ENCODE results near the gene RIBC2.
"Not testable (repeated sequence)": the region's sequence is repeated elsewhere in the genome, so short reads cannot be mapped to it uniquely, and the experiment has no call there.

RIBC2 gene

GRCh38 chr22:45413368-45414211 lies at the start of gene RIBC2, which contains the start of gene SMC1B:
TSS of gene RIBC2 (plus strand) at chr22:45413693. CDS start at chr22:45413887, 194 bp downstream.
TSS of gene SMC1B (minus strand) at chr22:45413599. CDS start at chr22:45413567, 32 bp downstream.
- DNase-seq = peak; percentile 82 to 91 (median 88)

GRCh38 chr22:45366713-45367112 lies 46.8 kb upstream of the RIBC2 start:
- no peak for DNase-seq

- DNase-seq = not testable (repeated sequence)
Observed at GRCh38 chr22:45373592-45373991, 39.9 kb upstream of the RIBC2 start.

GRCh38 chr22:45376009-45376408 lies 37.5 kb upstream of the RIBC2 start:
- no peak for DNase-seq

- no peak for DNase-seq
Observed at GRCh38 chr22:45376703-45377102, 36.8 kb upstream of the RIBC2 start.

- no peak for DNase-seq
Observed at GRCh38 chr22:45381348-45381747, 32.1 kb upstream of the RIBC2 start.

- DNase-seq = no peak
Observed at GRCh38 chr22:45389546-45389945, 23.9 kb upstream of the RIBC2 start.

- no peak for DNase-seq
Observed at GRCh38 chr22:45397806-45398205, 15.7 kb upstream of the RIBC2 start.

- DNase-seq = no peak
Observed at GRCh38 chr22:45398214-45398613, 15.3 kb upstream of the RIBC2 start.

GRCh38 chr22:45399712-45400445 lies 13.6 kb upstream of the RIBC2 start:
- peak in 2 of 3 experiments; percentile 1 to 53 for DNase-seq

- DNase-seq = no peak
Observed at GRCh38 chr22:45402466-45402985, 11.0 kb upstream of the RIBC2 start.

- no peak for DNase-seq
Observed at GRCh38 chr22:45407793-45408192, 5.7 kb upstream of the RIBC2 start.

- no peak for DNase-seq
Observed at GRCh38 chr22:45413013-45413367, 503 bp upstream of the RIBC2 start.

GRCh38 chr22:45418056-45418769 lies 4.7 kb downstream of the RIBC2 start:
- no peak for DNase-seq

GRCh38 chr22:45418770-45419138 lies 5.3 kb downstream of the RIBC2 start:
- DNase-seq = no peak

GRCh38 chr22:45420011-45420410 lies 6.5 kb downstream of the RIBC2 start:
- DNase-seq = no peak

- DNase-seq = no peak
Observed at GRCh38 chr22:45420539-45420938, 7.0 kb downstream of the RIBC2 start.

- DNase-seq = no peak
Observed at GRCh38 chr22:45421349-45422055, 8.0 kb downstream of the RIBC2 start.

- DNase-seq = no peak
Observed at GRCh38 chr22:45422237-45422983, 8.9 kb downstream of the RIBC2 start.

- no peak for DNase-seq
Observed at GRCh38 chr22:45423524-45423923, 10.0 kb downstream of the RIBC2 start.

GRCh38 chr22:45424241-45424731 lies 10.8 kb downstream of the RIBC2 start:
- no peak for DNase-seq

- no peak for DNase-seq
Observed at GRCh38 chr22:45425101-45425500, 11.6 kb downstream of the RIBC2 start.

Measured in NCI-H1417 (cell line).